T-cell (primary cell): ENCODE data around the gene ARPC5. TPM values are rescaled to one million over a fixed set of nuclear protein-coding genes. Genes with fewer than 3 reads are reported as not detected.
A peak's percentile ranks its signal among the peaks of the same experiment; 100 is the strongest.

ENCODE experiments used
- ATAC-seq, 4 experiments: fragments of 200-7000 bp in 3 of 4; fragments of 150-1000 bp in 1 of 4; cut with Tn5 transposase; replicated peaks in 1 of 4; 1 replicate in 3 of 4; 2 replicates in 1 of 4; pipeline ENCODE4 v1.10.0; 2021; ENCODE audit warnings: moderate library complexity in 3 of 4, mild to moderate bottlenecking in 2 of 4, moderate number of reproducible peaks in 1 of 4
- CTCF ChIA-PET, 2 donors: fragments of 300-600 bp; sonication (Branson Sonifier 250); formaldehyde crosslinking; loops; one replicate each; lab custom pipeline; 2022; ENCODE audit warnings: antibody characterized with exemption in 2 of 2; lab: Charles Lee
- POLR2A ChIA-PET, 2 donors: fragments of 300-600 bp; sonication (Branson Sonifier 250); formaldehyde crosslinking; loops; one replicate each; lab custom pipeline; 2022; ENCODE audit warnings: antibody characterized with exemption in 2 of 2; lab: Charles Lee
- DNase-seq, 35 experiments: peaks; one replicate each; pipeline versions ENCODE4 v3.0.0 to v3.0.0-alpha.2; 2013 to 2023
- H3K27ac ChIP-seq: one replicate; pipeline ENCODE4 v1.5.1; 2013; ENCODE audit warnings: low read length
- H3K27me3 ChIP-seq, 2 experiments: replicated peaks in 1 of 2; 1 replicate in 1 of 2; 2 replicates in 1 of 2; pipeline versions ENCODE4 v1.6.1 to v1.7.0; 2013; ENCODE audit warnings: low read length in 1 of 2, mixed read lengths in 1 of 2; ENCODE audit not compliant: control insufficient read depth in 2 of 2, insufficient read depth in 2 of 2; ENCODE audit errors: extremely low read depth in 1 of 2
- H3K36me3 ChIP-seq, 2 donors: 1 replicate in 1 of 2; 2 replicates in 1 of 2; pipeline versions ENCODE4 v1.6.1 to v1.7.0; 2013; ENCODE audit warnings: low read length in 1 of 2; ENCODE audit not compliant: control insufficient read depth in 2 of 2, insufficient read depth in 1 of 2; ENCODE audit errors: extremely low read depth in 1 of 2
- H3K4me1 ChIP-seq, 2 experiments: 1 replicate in 1 of 2; 2 replicates in 1 of 2; pipeline versions ENCODE4 v1.6.1 to v1.7.0; 2013; ENCODE audit warnings: low read length in 2 of 2, mixed read lengths in 1 of 2; ENCODE audit not compliant: insufficient read depth in 2 of 2, control insufficient read depth in 1 of 2; ENCODE audit errors: extremely low read depth in 1 of 2
- H3K4me3 ChIP-seq, 2 donors: 1 replicate in 1 of 2; 2 replicates in 1 of 2; pipeline versions ENCODE4 v1.5.1 to v1.7.0; 2013; ENCODE audit warnings: mild to moderate bottlenecking in 2 of 2, low read length in 1 of 2, moderate library complexity in 1 of 2; ENCODE audit not compliant: control insufficient read depth in 1 of 2; ENCODE audit errors: extremely low read depth in 1 of 2
- H3K9me3 ChIP-seq: 2 replicates; pipeline ENCODE4 v1.7.0; 2013
- H3K27ac Mint-ChIP-seq, 2 donors: one replicate each; pipeline ENCODE4 v1.8.0; 2020 to 2021; ENCODE audit warnings: mild to moderate bottlenecking in 2 of 2, mixed read lengths in 2 of 2
- H3K27me3 Mint-ChIP-seq, 2 donors: one replicate each; pipeline ENCODE4 v1.8.0; 2021 to 2022; ENCODE audit warnings: mixed read lengths in 2 of 2
- H3K36me3 Mint-ChIP-seq: one replicate; pipeline ENCODE4 v1.8.0; 2021; ENCODE audit warnings: mixed read lengths
- H3K4me1 Mint-ChIP-seq, 3 donors: one replicate each; pipeline ENCODE4 v1.8.0; 2020 to 2022; ENCODE audit warnings: mixed read lengths in 3 of 3, mild to moderate bottlenecking in 1 of 3
- H3K4me3 Mint-ChIP-seq, 3 donors: one replicate each; pipeline ENCODE4 v1.8.0; 2020 to 2022; ENCODE audit warnings: mild to moderate bottlenecking in 3 of 3, mixed read lengths in 3 of 3, moderate library complexity in 3 of 3
- H3K9me3 Mint-ChIP-seq, 3 donors: one replicate each; pipeline ENCODE4 v1.8.0; 2020 to 2022; ENCODE audit warnings: mixed read lengths in 3 of 3
- WGBS: methylation state at CpG from one replicate; pipeline ENCODE4 v1.1.5; 2013; ENCODE audit warnings: missing lambda C conversion rate; ENCODE audit not compliant: insufficient coverage; 5-methylcytosine and 5-hydroxymethylcytosine counted together
- total RNA-seq, 35 experiments: library from RNA in 6 of 35; stranded (reverse) in 6 of 35; fragments of 120-200 nt in 1 of 35; gene quantifications; one replicate each; pipeline versions ENCODE4 v1.2.1 to v1.2.4 and lab custom pipeline; 2013 to 2026

ARPC5 gene
- total RNA-seq, 5 donors from 2014 or later (not counting 1 experiment from before 2014, with no cell fraction given), result 69.8 to 116 (median 106) TPM

DNA sequence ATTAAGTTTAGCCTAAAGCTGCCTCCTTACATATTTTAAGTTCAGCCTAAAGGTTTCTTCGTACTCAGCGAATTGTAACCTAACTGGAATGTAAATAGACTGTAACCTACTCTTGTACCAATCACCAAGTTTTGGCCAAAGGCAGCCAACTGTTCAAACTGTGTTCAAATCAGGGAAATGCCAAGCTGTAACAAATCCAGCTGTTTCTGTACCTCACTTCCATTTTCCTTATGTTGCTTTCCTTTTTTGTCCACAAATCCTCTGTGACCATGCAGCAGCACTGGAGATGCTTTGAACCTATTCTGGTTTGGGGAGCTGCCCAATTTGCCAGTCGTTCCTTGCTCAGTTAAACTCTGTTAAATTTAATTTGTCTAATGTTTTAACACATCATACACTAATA, 20.8 kb upstream of the ARPC5 start:
- H3K4me1 ChIP-seq, result peaks cover 13 to 25% of the 10 kb centered on the region in 2 experiments
- H3K27me3 Mint-ChIP-seq, result peaks cover 0 to 1% of the 10 kb centered on the region in 2 donors
- ChIA-PET CTCF (interaction anchor here (0.6 to 4.9 kb wide), 14 partner anchors 9 to 299 kb away, joined by 3 to 144 read pairs (median 8); no protein-coding TSS in a partner anchor), POLR2A (no interaction called here)
- no peaks in the 10 kb centered on the region for H3K9me3 Mint-ChIP-seq
- no peaks in the 10 kb centered on the region for H3K36me3 Mint-ChIP-seq
- H3K27ac Mint-ChIP-seq, result no peak overlapping the region
- no peak overlapping the region for H3K4me3 ChIP-seq
- no peak overlapping the region for H3K4me3 Mint-ChIP-seq
- H3K36me3 ChIP-seq, result no peaks in the 10 kb centered on the region
- peaks cover 32 to 34% (median 33%) of the 10 kb centered on the region in 3 donors for H3K4me1 Mint-ChIP-seq
- H3K27me3 ChIP-seq, result no peaks in the 10 kb centered on the region
- no peaks in the 10 kb centered on the region for H3K9me3 ChIP-seq
- ATAC-seq (no peak), DNase-seq (no peak)
- no CpG with 5 or more reads among the region's 3 CpGs for WGBS
- H3K27ac ChIP-seq, result no peak overlapping the region

DNA sequence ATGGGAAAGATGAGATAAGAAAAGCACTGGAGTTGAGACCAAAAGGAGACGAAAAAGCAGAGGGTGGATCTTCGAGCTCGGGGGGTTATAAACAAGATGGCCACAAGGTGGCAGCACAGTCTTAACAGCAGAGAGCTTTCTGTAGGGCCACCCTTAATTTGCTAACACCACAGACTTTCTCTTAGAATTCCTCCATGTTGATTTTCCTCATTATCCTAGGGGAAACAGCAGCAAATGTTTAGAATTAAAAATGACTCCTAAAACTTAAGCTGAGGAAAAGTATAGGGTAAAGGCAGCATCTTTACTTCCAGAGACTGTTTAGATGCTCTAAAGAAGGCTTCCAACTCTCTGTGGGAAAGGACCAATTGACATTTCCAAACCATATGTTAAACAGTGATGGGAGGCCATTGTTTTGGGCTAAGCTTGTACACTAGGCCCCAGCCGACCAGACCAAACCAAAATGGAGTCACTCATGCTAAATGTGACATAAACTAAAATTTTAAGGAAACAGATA, 20.0 kb upstream of the ARPC5 start:
- Mint-ChIP-seq H3K27me3 (peaks cover 0 to under 1% of the 10 kb centered on the region in 2 donors), H3K4me1 (peaks cover 35 to 38% (median 36%) of the 10 kb centered on the region in 3 donors), H3K9me3 (no peaks in the 10 kb centered on the region), H3K36me3 (no peaks in the 10 kb centered on the region), H3K27ac (peak overlapping the region in 1 of 2 donors; percentile 45), H3K4me3 (no peak overlapping the region)
- peaks cover 13 to 25% of the 10 kb centered on the region in 2 experiments for H3K4me1 ChIP-seq
- no peak overlapping the region for H3K4me3 ChIP-seq
- peak; percentile 62 to 78 (median 74) for ATAC-seq
- no peaks in the 10 kb centered on the region for H3K27me3 ChIP-seq
- WGBS, result 19% methylated on average over 3 of the region's 4 CpGs
- peak; percentile 16 to 87 (median 61) for DNase-seq
- H3K36me3 ChIP-seq, result no peaks in the 10 kb centered on the region
- POLR2A ChIA-PET, result interaction anchor here (0.5 to 0.9 kb wide), 4 partner anchors 181 to 1202 kb away, joined by 3 read pairs; no protein-coding TSS in a partner anchor
- no peak overlapping the region for H3K27ac ChIP-seq
- no peaks in the 10 kb centered on the region for H3K9me3 ChIP-seq
- CTCF ChIA-PET, result interaction anchor here (0.5 to 4.9 kb wide), 32 partner anchors 9 to 1036 kb away, joined by 3 to 144 read pairs (median 4); no protein-coding TSS in a partner anchor

- DNase-seq (no peak), ATAC-seq (no peak)
- ChIA-PET CTCF (interaction anchor here (0.6 to 4.9 kb wide), 23 partner anchors 8 to 282 kb away, joined by 3 to 144 read pairs (median 5); no protein-coding TSS in a partner anchor), POLR2A (no interaction called here)
- H3K4me3 ChIP-seq, result no peak overlapping the region
- Mint-ChIP-seq H3K27ac (no peak overlapping the region), H3K36me3 (no peaks in the 10 kb centered on the region), H3K4me1 (peaks cover 35 to 38% (median 36%) of the 10 kb centered on the region in 3 donors), H3K27me3 (no peaks in the 10 kb centered on the region), H3K9me3 (no peaks in the 10 kb centered on the region), H3K4me3 (no peak overlapping the region)
- no peaks in the 10 kb centered on the region for H3K36me3 ChIP-seq
- no peaks in the 10 kb centered on the region for H3K9me3 ChIP-seq
- H3K27ac ChIP-seq, result no peak overlapping the region
- H3K4me1 ChIP-seq, result peaks cover 13 to 25% of the 10 kb centered on the region in 2 experiments
- H3K27me3 ChIP-seq, result no peaks in the 10 kb centered on the region
Observed at GRCh38 chr1:183654706-183655105, 19.1 kb upstream of the ARPC5 start.

DNA sequence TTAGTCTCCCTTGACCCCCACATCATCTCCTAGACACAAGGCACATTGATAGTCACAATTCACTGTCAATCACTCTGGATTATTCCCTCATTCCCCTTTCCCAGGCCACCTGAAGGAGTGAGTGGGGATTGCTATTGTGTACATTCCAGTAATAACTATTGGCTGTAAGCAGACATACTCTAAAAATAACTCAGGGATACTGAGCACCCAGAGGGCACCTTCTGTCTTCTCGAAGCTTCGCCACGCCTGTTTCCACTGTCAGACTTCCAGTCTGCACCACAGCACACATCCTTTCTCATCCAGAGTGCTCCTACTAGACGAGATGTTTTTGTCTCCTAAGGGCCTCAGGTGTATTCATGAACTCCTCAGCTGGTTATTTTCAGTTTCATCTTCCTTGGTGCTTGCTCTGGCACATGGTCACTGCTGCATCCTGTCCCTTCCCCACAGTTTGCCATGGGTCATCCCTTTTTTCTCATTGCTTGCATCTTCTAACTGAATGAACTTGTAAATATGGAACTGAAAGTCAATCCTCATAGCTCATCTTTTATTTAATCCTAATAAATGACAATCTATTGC, 18.4 kb upstream of the ARPC5 start:
- peaks cover 35 to 38% (median 36%) of the 10 kb centered on the region in 3 donors for H3K4me1 Mint-ChIP-seq
- ATAC-seq (no peak), DNase-seq (no peak)
- 84% methylated on average over 4 of the region's 4 CpGs for WGBS
- POLR2A ChIA-PET, result interaction anchor here in 1 of 2 donors (1.1 kb wide), 1 partner anchor 14 kb away, joined by 6 read pairs; no protein-coding TSS in a partner anchor
- no peaks in the 10 kb centered on the region for H3K36me3 Mint-ChIP-seq
- no peaks in the 10 kb centered on the region for H3K9me3 Mint-ChIP-seq
- H3K4me3 ChIP-seq, result no peak overlapping the region
- no peaks in the 10 kb centered on the region for H3K27me3 ChIP-seq
- CTCF ChIA-PET, result interaction anchor here (0.6 to 4.9 kb wide), 9 partner anchors 9 to 1038 kb away, joined by 3 to 144 read pairs (median 5); no protein-coding TSS in a partner anchor
- H3K27ac Mint-ChIP-seq, result peak overlapping the region; percentile 25 to 36
- peaks cover 13 to 25% of the 10 kb centered on the region in 2 experiments for H3K4me1 ChIP-seq
- no peaks in the 10 kb centered on the region for H3K9me3 ChIP-seq
- no peak overlapping the region for H3K27ac ChIP-seq
- no peaks in the 10 kb centered on the region for H3K27me3 Mint-ChIP-seq
- H3K36me3 ChIP-seq, result no peaks in the 10 kb centered on the region
- H3K4me3 Mint-ChIP-seq, result no peak overlapping the region

GRCh38 chr1:183653462-183653794, 17.8 kb upstream of the ARPC5 start:
- peaks cover 13 to 25% of the 10 kb centered on the region in 2 experiments for H3K4me1 ChIP-seq
- Mint-ChIP-seq H3K27ac (peak overlapping the region; percentile 36 to 89), H3K27me3 (no peaks in the 10 kb centered on the region), H3K9me3 (no peaks in the 10 kb centered on the region), H3K36me3 (no peaks in the 10 kb centered on the region), H3K4me3 (no peak overlapping the region), H3K4me1 (peaks cover 35 to 38% (median 36%) of the 10 kb centered on the region in 3 donors)
- no peak for ATAC-seq
- H3K4me3 ChIP-seq, result no peak overlapping the region
- ChIA-PET POLR2A (interaction anchor here in 1 of 2 donors (1.1 kb wide), 1 partner anchor 14 kb away, joined by 6 read pairs; no protein-coding TSS in a partner anchor), CTCF (interaction anchor here (1.5 to 4.9 kb wide), 5 partner anchors 20 to 262 kb away, joined by 5 to 144 read pairs (median 40); no protein-coding TSS in a partner anchor)
- no peaks in the 10 kb centered on the region for H3K27me3 ChIP-seq
- H3K27ac ChIP-seq, result no peak overlapping the region
- DNase-seq, result no peak
- WGBS, result no CpG with 5 or more reads among the region's 3 CpGs
- H3K9me3 ChIP-seq, result no peaks in the 10 kb centered on the region
- no peaks in the 10 kb centered on the region for H3K36me3 ChIP-seq
